K562 (cell line): ENCODE data around the gene TMEM208. TPM values are rescaled to one million over a fixed set of nuclear protein-coding genes. Genes with fewer than 3 reads are reported as not detected.

ENCODE experiments used
- BACH1 ChIP-seq: fragments of 200-800 bp; sonication (Bioruptor generic); IDR thresholded peaks from 2 replicates; pipeline ENCODE4 v1.6.1; 2016; ENCODE audit warnings: missing genetic modification characterization, missing compliant biosample characterization
- CEBPG ChIP-seq, 3 experiments: fragments of 200-800 bp in 1 of 3; sonication (Bioruptor generic) in 1 of 3; sonication (generic) in 1 of 3; formaldehyde crosslinking in 1 of 3; IDR thresholded peaks in 2 of 3; conservative IDR thresholded peaks in 1 of 3; 2 replicates each; pipeline versions ENCODE4 v1.6.1 to v1.8.0; 2016 to 2022; ENCODE audit warnings: missing compliant biosample characterization in 2 of 3, missing genetic modification characterization in 2 of 3, mild to moderate bottlenecking in 1 of 3, missing genetic modification reagents in 1 of 3
- CHD2 ChIP-seq: IDR thresholded peaks from 2 replicates; pipeline ENCODE4 v1.6.1; 2011; ENCODE audit warnings: low read depth, low read length
- ELF4 ChIP-seq: fragments of 450-650 bp; formaldehyde crosslinking; IDR thresholded peaks from 2 replicates; pipeline ENCODE4 v1.4.0; 2022; ENCODE audit warnings: missing genetic modification characterization
- ETV6 ChIP-seq, 3 experiments: fragments of 150-350 bp in 1 of 3; sonication (generic) in 1 of 3; formaldehyde crosslinking in 1 of 3; IDR thresholded peaks; 2 replicates each; pipeline versions ENCODE4 v1.6.1 to v1.8.0; 2014 to 2022; ENCODE audit warnings: borderline replicate concordance in 2 of 3, low read depth in 2 of 3, antibody characterized with exemption in 1 of 3, low read length in 1 of 3, mild to moderate bottlenecking in 1 of 3, missing genetic modification reagents in 1 of 3
- FOS ChIP-seq: IDR thresholded peaks from 3 replicates; pipeline ENCODE4 v1.6.1; 2011; ENCODE audit not compliant: insufficient read length; ENCODE audit errors: extremely low read depth
- PHB ChIP-seq: fragments of 250-450 bp; sonication (Bioruptor Pico); IDR thresholded peaks from 2 replicates; pipeline ENCODE4 v1.5.0; 2021
- RBM34 ChIP-seq: fragments of 200-400 bp; formaldehyde crosslinking; IDR thresholded peaks from 2 replicates; pipeline ENCODE4 v1.6.1; 2018; ENCODE audit warnings: low read length, borderline replicate concordance; ENCODE audit not compliant: insufficient read depth
- SIN3A ChIP-seq, 2 experiments: fragments of 150-350 bp in 1 of 2; IDR thresholded peaks; 2 replicates each; pipeline ENCODE4 v1.6.1; 2011 to 2016; ENCODE audit warnings: borderline replicate concordance in 2 of 2, low read depth in 2 of 2, low read length in 2 of 2, mild to moderate bottlenecking in 2 of 2, moderate library complexity in 2 of 2; ENCODE audit not compliant: control insufficient read depth in 1 of 2
- SIRT6 ChIP-seq: IDR thresholded peaks from one replicate; pipeline ENCODE4 v1.6.1; 2012; ENCODE audit warnings: low read depth, mild to moderate bottlenecking, control low read depth, inconsistent platforms, low read length, moderate library complexity
- SUPT5H ChIP-seq: fragments of 450-650 bp; IDR thresholded peaks from 2 replicates; pipeline ENCODE4 v1.6.1; 2016
- TAF1 ChIP-seq: IDR thresholded peaks from 2 replicates; pipeline ENCODE4 v1.6.1; 2011; ENCODE audit warnings: mild to moderate bottlenecking, low read length, moderate library complexity; ENCODE audit not compliant: insufficient read depth, control insufficient read depth, severe bottlenecking; ENCODE audit errors: extremely low read depth
- TEAD4 ChIP-seq, 2 experiments: sonication (generic) in 1 of 2; formaldehyde crosslinking in 1 of 2; IDR thresholded peaks; 2 replicates each; pipeline versions ENCODE4 v1.6.1 to v1.8.0; 2012 to 2022; ENCODE audit warnings: borderline replicate concordance in 1 of 2, inconsistent platforms in 1 of 2, low read length in 1 of 2, mild to moderate bottlenecking in 1 of 2, missing genetic modification reagents in 1 of 2
- USF1 ChIP-seq: sonication (generic); formaldehyde crosslinking; IDR thresholded peaks from 2 replicates; pipeline ENCODE4 v1.9.0; 2022; ENCODE audit warnings: mild to moderate bottlenecking, missing genetic modification reagents
- ZNF212 ChIP-seq: fragments of 450-650 bp; formaldehyde crosslinking; IDR thresholded peaks from 2 replicates; pipeline ENCODE4 v1.4.0; 2020; ENCODE audit warnings: mild to moderate bottlenecking
- polyA plus RNA-seq, 8 experiments: library from polyadenylated mRNA; depleted of rRNA in 4 of 8; stranded (reverse) in 5 of 8; unstranded in 3 of 8; fragments of >200 nt; fragmentation: Nextera tagmentation in 2 of 8; fragmentation: Illumina TruSeq in 1 of 8; extraction: Ambion mirVana in 2 of 8; extraction: Trizol in 1 of 8; gene quantifications; 2 replicates each; pipeline versions ENCODE4 v1.2.1 to v1.2.3, GENCODE V29; 2011 to 2014; ENCODE audit warnings: inconsistent platforms in 1 of 8, missing spikeins in 1 of 8
- total RNA-seq, 7 experiments: library from RNA; depleted of rRNA in 6 of 7; stranded (reverse); fragments of >200 nt in 6 of 7; fragmentation: Illumina TruSeq in 2 of 7; extraction: Trizol in 2 of 7; gene quantifications; 2 replicates each; pipeline versions ENCODE4 v1.2.1 to v1.2.3, GENCODE V29; 2011 to 2021; ENCODE audit warnings: low replicate concordance in 1 of 7
- TF ChIP-seq, protein P1 (sequence below): sonication (generic); formaldehyde crosslinking; IDR thresholded peaks from 2 replicates; pipeline ENCODE4 v1.8.0; 2022; ENCODE audit warnings: mild to moderate bottlenecking, missing genetic modification reagents
- TF ChIP-seq, protein P2 (sequence below): sonication (generic); formaldehyde crosslinking; IDR thresholded peaks from 2 replicates; pipeline ENCODE4 v1.8.1; 2023; ENCODE audit warnings: mild to moderate bottlenecking, missing genetic modification reagents
- TF ChIP-seq, protein P3 (sequence below), 3 experiments: fragments of 200-800 bp in 1 of 3; sonication (Bioruptor generic) in 1 of 3; sonication (generic) in 1 of 3; formaldehyde crosslinking in 1 of 3; IDR thresholded peaks; 2 replicates each; pipeline versions ENCODE4 v1.6.1 to v1.8.0; 2016 to 2022; ENCODE audit warnings: mild to moderate bottlenecking in 2 of 3, missing compliant biosample characterization in 2 of 3, missing genetic modification characterization in 2 of 3, missing genetic modification reagents in 1 of 3

TMEM208 gene
- total and polyA plus RNA-seq, 9 of the 15 experiments (the other 6 are each of a cell fraction or from before 2014, with no cell fraction given) = 31.8 to 239 (median 54.3) TPM

DNA sequence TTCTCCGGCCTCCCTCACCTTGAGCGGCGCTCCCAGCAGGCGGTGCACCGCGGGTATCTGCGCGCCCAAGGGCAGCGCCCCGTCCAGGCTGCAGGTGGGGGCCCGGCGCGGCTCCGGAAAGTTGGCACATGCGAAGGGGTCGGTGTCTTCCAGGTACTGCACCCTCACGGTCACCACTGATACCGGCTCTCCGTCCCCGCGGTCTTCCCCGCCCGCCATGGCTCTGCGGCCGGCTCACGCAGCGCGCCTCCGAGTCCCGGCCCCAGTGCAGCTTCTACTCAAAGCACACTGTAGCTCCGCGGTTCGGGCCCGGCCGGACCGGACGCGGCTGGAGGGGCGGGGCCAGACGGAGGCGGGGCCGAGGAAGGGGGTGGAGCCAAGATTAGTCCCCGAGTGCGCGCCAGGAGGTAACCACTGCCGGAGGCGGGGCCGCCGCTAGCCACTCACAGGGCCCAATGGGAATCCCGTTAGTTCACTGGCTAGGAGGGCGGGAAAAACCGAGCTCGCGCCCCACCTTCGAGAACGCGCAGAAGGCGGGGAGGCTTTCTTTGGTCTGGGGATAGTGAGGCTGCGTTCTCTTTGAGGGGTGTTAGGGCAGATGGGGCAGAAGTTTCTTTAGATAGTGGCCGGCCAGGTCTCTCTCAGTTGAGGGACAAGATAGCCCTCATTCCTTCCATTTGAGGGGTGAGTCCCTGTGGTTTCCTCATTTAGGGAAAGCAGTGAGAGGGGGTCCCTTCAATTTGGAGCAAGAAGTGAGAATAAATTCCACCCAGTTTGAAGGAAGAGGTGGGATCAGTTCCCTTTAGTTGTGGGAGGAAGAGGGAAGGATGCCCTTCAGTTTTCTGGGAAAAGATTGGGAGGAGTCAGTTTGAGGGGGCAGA, 20.5 kb downstream of the TMEM208 start, which contains the start of gene FHOD1 (continued):
- TF ChIP-seq TAF1 (peak; percentile 89), SIN3A (IDR thresholded peaks at IDR 0.05; ENCODE audit: borderline replicate concordance in 2 of 2, control insufficient read depth in 1 of 2, low read depth in 2 of 2, low read length in 2 of 2) (peak; percentile 29 to 46; a peak in 2 of 4 replicates), ELF4 (CRISPR knock-in tag) (no peak), CHD2 (peak; percentile 87), SIRT6 (no peak), BACH1 (tag) (no peak), TEAD4 (IDR thresholded peaks at IDR 0.05; ENCODE audit: low read length) (0 out of 2 replicates have a peak, but pooled peaks have one; percentile 5), TEAD4 (CRISPR knock-in tag; IDR thresholded peaks at IDR 0.05; ENCODE audit: borderline replicate concordance) (no peak), SUPT5H (peak; percentile 88), PHB (0 out of 2 replicates have a peak, but pooled peaks have one; percentile 69), FOS (peak; percentile 43), CEBPG (CRISPR knock-in tag; IDR thresholded peaks at IDR 0.05) (no peak), CEBPG (tag; conservative IDR thresholded peaks at IDR 0.05 in 1 of 2, IDR thresholded peaks at IDR 0.05 in 1 of 2) (no peak), ETV6 (IDR thresholded peaks at IDR 0.05; ENCODE audit: borderline replicate concordance in 1 of 2, low read depth in 2 of 2, low read length in 1 of 2) (peak in 1 of 2 experiments; percentile 19; a peak in 1 of 4 replicates), ETV6 (CRISPR knock-in tag; IDR thresholded peaks at IDR 0.05; ENCODE audit: borderline replicate concordance) (no peak), ZNF212 (CRISPR knock-in tag) (no peak), USF1 (no peak), RBM34 (no peak)
- TF ChIP-seq, protein P1, sequence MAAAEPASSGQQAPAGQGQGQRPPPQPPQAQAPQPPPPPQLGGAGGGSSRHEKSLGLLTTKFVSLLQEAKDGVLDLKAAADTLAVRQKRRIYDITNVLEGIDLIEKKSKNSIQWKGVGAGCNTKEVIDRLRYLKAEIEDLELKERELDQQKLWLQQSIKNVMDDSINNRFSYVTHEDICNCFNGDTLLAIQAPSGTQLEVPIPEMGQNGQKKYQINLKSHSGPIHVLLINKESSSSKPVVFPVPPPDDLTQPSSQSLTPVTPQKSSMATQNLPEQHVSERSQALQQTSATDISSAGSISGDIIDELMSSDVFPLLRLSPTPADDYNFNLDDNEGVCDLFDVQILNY (CRISPR knock-in tag) = no peak
- TF ChIP-seq, protein P2, sequence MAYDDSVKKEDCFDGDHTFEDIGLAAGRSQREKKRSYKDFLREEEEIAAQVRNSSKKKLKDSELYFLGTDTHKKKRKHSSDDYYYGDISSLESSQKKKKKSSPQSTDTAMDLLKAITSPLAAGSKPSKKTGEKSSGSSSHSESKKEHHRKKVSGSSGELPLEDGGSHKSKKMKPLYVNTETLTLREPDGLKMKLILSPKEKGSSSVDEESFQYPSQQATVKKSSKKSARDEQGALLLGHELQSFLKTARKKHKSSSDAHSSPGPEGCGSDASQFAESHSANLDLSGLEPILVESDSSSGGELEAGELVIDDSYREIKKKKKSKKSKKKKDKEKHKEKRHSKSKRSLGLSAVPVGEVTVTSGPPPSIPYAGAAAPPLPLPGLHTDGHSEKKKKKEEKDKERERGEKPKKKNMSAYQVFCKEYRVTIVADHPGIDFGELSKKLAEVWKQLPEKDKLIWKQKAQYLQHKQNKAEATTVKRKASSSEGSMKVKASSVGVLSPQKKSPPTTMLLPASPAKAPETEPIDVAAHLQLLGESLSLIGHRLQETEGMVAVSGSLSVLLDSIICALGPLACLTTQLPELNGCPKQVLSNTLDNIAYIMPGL (CRISPR knock-in tag) = 0 out of 2 replicates have a peak, but pooled peaks have one; percentile 84
- TF ChIP-seq, protein P3, sequence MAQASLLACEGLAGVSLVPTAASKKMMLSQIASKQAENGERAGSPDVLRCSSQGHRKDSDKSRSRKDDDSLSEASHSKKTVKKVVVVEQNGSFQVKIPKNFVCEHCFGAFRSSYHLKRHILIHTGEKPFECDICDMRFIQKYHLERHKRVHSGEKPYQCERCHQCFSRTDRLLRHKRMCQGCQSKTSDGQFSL (CRISPR knock-in tag; IDR thresholded peaks at IDR 0.05) = no peak
- TF ChIP-seq, protein P3 (tag; IDR thresholded peaks at IDR 0.05) = no peak
